Ishikawa (cell line): ENCODE measurements around the gene CD164L2.

Experiments
- CEBPB ChIP-seq: IDR thresholded peaks from 2 replicates; pipeline ENCODE4 v1.6.1; 2012
- CREB1 ChIP-seq: IDR thresholded peaks from 2 replicates; pipeline ENCODE4 v1.6.1; 2012; ENCODE audit warnings: low read depth
- EGR1 ChIP-seq: IDR thresholded peaks from 2 replicates; pipeline ENCODE4 v1.6.1; 2012
- EP300 ChIP-seq: IDR thresholded peaks from 2 replicates; pipeline ENCODE4 v1.6.1; 2012; ENCODE audit warnings: borderline replicate concordance
- FOXM1 ChIP-seq: IDR thresholded peaks from 2 replicates; pipeline ENCODE4 v1.6.1; 2012; ENCODE audit warnings: low read depth, borderline replicate concordance
- NFIC ChIP-seq: IDR thresholded peaks from 2 replicates; pipeline ENCODE4 v1.6.1; 2012
- RAD21 ChIP-seq: IDR thresholded peaks from 2 replicates; pipeline ENCODE4 v1.6.1; 2012; ENCODE audit warnings: low read depth
- TAF1 ChIP-seq: IDR thresholded peaks from 2 replicates; pipeline ENCODE4 v1.6.1; 2012; ENCODE audit warnings: low read depth, mild to moderate bottlenecking
- TCF12 ChIP-seq: IDR thresholded peaks from 2 replicates; pipeline ENCODE4 v1.6.1; 2012; ENCODE audit warnings: low read depth
- TEAD4 ChIP-seq: IDR thresholded peaks from 2 replicates; pipeline ENCODE4 v1.6.1; 2012
- YY1 ChIP-seq: IDR thresholded peaks from 2 replicates; pipeline ENCODE4 v1.6.1; 2012; ENCODE audit warnings: low read depth
- ZBTB7A ChIP-seq: IDR thresholded peaks from 2 replicates; pipeline ENCODE4 v1.6.1; 2012; ENCODE audit warnings: low read depth
- TF ChIP-seq, protein P1 (sequence below): IDR thresholded peaks from 2 replicates; pipeline ENCODE4 v1.6.1; 2012
- TF ChIP-seq, protein P2 (sequence below): IDR thresholded peaks from 2 replicates; pipeline ENCODE4 v1.6.1; 2012
- TF ChIP-seq, protein P3 (sequence below): IDR thresholded peaks from 2 replicates; pipeline ENCODE4 v1.6.1; 2012; ENCODE audit warnings: low read depth, mild to moderate bottlenecking

Gene CD164L2

DNA sequence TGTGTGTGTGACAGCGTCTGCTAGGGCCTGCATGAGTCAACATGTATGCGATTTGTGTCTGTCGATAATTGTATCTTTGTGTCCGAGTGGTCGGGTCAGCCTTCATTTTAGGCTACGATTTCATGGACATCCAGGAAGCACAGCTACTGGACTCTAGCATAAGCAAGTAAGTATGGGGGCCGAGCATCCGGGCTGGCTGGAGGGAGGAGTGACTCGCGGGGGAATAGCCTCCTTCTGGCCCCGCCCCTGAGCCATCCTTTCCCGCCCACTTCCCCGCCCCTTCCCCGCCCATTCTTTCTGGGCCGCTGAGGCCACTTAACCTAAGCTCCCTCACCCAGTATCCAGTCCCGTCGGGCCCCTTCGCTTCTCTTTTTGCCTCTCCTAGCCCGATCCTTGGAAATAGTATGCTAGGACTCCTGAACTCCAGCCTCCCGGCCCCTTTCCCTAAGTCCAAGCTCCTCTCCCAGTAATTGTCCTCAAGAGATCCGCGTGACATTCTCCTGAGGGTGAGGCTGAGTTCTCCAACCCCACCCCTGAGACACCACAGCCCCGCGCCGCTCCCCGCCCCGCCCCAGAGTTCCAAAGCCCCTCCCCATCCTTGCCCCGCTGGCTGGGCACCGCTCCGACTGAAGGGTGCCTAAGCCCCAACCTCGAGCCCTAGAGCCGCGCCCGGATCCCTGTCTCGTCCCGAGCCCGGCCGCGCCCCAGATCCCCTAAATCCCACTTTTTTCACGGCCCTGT lies 17.6 kb downstream of the CD164L2 start:
- TF ChIP-seq TAF1 (0 out of 2 replicates have a peak, but pooled peaks have one; percentile 8), CREB1 (no peak), ZBTB7A (peak; percentile 72), EGR1 (no peak), EP300 (peak; percentile 58; the same call in 1 of the 2 replicates), NFIC (no peak), RAD21 (no peak), FOXM1 (no peak), YY1 (no peak), TEAD4 (no peak)
- TF ChIP-seq, protein P1, sequence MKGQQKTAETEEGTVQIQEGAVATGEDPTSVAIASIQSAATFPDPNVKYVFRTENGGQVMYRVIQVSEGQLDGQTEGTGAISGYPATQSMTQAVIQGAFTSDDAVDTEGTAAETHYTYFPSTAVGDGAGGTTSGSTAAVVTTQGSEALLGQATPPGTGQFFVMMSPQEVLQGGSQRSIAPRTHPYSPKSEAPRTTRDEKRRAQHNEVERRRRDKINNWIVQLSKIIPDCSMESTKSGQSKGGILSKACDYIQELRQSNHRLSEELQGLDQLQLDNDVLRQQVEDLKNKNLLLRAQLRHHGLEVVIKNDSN = no peak

DNA sequence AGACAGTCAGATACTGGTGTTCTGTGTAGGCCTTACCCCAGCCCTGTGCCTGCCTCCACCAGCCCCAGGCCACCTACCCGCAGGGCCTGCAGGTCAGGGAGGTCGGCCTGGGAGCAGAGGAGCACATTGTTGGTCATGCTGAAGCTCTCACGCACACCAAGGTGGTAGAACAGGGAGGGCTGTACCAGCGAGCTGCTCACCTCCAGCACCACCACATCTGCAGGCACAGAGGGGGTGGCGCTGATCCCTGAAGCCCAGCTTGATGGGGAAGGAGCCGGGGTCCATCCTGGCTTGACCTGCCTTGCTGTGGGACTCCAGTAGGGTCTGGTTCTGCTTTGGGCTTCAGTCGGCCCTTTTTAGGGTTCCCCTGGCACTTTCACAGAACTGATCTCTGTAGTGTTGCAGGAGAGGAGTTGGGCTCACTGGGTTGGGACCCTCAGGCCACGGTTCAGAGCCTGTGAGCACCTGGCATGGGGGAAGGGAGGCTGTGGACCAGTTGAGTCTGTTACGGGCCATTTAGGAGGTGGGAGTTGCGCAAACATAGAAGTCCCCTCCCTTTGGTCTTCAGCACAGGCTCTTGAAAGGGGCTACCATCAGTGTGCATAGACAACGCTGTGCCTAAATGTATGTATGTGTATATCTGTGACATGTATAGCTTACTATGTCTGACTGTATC lies 18.3 kb downstream of the CD164L2 start:
- TF ChIP-seq YY1 (no peak), RAD21 (no peak), TCF12 (no peak)
- TF ChIP-seq, protein P2, sequence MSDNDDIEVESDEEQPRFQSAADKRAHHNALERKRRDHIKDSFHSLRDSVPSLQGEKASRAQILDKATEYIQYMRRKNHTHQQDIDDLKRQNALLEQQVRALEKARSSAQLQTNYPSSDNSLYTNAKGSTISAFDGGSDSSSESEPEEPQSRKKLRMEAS = no peak

DNA sequence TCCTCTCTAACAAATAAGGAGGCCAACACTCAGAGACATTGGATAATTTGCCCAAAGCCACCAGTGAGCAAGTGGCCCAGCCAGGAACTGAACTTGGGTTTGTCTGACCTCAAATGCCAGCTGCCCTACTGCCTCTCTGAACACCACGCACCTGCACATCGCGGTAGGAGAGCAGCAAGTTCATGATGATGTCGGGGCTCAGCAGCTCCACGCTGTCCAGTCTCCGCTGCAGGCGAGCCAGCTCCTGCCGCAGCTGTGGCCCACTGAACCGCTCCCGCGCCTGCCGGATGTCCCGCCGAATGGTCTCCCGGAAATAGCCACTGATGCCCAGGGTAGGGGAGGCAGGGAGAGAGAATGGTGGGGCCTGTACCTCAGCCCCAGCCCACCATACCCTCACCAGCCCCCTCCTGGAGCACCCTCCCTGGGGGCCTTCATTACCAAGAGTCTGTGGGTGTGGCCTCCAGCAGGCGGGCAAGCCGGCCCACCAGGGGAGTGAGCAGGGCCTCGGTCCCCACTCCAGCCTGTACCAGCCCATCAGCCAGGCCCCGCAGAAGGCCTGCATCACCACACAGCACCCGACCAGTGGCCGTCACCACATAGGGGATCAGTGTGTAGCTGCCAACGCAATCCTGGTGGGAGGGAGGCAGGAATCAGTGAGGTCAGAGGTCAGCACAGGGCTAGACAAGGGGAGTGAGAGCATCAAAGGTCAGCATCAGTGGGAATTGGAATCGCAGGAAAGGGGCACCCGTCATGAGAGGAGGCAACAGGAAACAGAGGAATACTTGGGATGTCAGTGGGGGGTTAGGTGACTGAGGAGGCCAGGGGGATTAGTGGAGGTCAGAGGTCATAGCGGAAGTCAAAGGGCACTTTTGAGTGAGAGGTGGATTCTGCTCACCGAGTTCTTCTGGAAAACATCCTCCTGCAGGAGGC lies 19.1 kb downstream of the CD164L2 start:
- TF ChIP-seq ZBTB7A (no peak), TEAD4 (no peak), CREB1 (no peak), EGR1 (no peak), YY1 (no peak), TCF12 (no peak), NFIC (no peak), CEBPB (no peak), RAD21 (no peak), FOXM1 (no peak), TAF1 (no peak), EP300 (no peak)
- TF ChIP-seq, protein P3, sequence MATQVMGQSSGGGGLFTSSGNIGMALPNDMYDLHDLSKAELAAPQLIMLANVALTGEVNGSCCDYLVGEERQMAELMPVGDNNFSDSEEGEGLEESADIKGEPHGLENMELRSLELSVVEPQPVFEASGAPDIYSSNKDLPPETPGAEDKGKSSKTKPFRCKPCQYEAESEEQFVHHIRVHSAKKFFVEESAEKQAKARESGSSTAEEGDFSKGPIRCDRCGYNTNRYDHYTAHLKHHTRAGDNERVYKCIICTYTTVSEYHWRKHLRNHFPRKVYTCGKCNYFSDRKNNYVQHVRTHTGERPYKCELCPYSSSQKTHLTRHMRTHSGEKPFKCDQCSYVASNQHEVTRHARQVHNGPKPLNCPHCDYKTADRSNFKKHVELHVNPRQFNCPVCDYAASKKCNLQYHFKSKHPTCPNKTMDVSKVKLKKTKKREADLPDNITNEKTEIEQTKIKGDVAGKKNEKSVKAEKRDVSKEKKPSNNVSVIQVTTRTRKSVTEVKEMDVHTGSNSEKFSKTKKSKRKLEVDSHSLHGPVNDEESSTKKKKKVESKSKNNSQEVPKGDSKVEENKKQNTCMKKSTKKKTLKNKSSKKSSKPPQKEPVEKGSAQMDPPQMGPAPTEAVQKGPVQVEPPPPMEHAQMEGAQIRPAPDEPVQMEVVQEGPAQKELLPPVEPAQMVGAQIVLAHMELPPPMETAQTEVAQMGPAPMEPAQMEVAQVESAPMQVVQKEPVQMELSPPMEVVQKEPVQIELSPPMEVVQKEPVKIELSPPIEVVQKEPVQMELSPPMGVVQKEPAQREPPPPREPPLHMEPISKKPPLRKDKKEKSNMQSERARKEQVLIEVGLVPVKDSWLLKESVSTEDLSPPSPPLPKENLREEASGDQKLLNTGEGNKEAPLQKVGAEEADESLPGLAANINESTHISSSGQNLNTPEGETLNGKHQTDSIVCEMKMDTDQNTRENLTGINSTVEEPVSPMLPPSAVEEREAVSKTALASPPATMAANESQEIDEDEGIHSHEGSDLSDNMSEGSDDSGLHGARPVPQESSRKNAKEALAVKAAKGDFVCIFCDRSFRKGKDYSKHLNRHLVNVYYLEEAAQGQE = no peak
- TF ChIP-seq, protein P2 = no peak
- TF ChIP-seq, protein P1 = no peak

DNA sequence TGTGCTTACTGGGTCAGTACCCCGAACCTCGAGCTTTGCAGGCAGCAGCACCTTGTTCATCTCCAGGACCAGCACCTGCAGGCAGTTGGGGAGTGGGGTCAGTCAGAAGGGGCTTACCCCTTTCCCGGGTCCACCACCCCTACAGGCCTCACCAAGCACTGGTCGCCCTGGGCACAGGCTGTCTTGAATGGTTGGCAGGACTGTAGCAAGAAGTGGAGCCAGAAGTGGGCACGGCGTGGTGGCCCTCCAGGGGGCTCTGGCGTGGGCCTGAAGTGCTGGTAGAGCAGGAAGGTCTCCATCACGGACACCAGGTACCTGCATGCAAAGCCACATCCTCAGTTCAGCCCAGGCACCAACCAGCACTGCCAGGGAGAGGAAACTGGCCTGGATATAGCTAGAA lies 21.6 kb downstream of the CD164L2 start:
- TF ChIP-seq, protein P1 = no peak

DNA sequence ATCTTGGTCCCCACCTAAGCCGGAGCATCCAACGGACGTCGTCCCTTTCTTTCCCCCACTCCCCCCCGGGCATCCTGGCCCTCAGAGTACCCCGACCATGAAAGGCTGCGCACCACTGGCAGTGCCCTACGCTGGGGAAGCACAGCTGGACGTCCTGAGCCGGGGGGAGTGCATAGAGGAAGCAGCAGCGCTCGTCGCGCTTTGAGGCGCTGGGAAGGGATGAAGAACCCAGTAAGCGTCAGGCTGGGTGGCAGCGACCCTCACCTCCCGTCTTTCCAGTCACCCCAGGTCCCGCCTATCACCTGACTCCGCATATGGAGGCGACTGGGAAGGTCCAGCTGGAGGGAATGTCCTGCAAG lies 22.1 kb downstream of the CD164L2 start:
- TF ChIP-seq EP300 = no peak
- TF ChIP-seq, protein P3 = no peak
- TF ChIP-seq EGR1 = no peak
- no peak for TF ChIP-seq TEAD4
- TF ChIP-seq TAF1 = no peak
